Lower leg skin (tissue), 3 donors: ENCODE data around the gene LDAF1.

ENCODE experiments used
- POLR2A ChIP-seq, 2 donors: fragments of 450-650 bp; IDR thresholded peaks; one replicate each; pipeline ENCODE4 v1.6.1; 2016 to 2017; ENCODE audit warnings: antibody characterized with exemption in 2 of 2, mild to moderate bottlenecking in 1 of 2, moderate library complexity in 1 of 2
- TF ChIP-seq, protein P1 (sequence below), 3 donors: fragments of 450-650 bp; IDR thresholded peaks; one replicate each; pipeline ENCODE4 v1.5.1; 2016; ENCODE audit warnings: antibody characterized with exemption in 3 of 3, mild to moderate bottlenecking in 3 of 3, moderate library complexity in 2 of 3

- TF ChIP-seq, protein P1, sequence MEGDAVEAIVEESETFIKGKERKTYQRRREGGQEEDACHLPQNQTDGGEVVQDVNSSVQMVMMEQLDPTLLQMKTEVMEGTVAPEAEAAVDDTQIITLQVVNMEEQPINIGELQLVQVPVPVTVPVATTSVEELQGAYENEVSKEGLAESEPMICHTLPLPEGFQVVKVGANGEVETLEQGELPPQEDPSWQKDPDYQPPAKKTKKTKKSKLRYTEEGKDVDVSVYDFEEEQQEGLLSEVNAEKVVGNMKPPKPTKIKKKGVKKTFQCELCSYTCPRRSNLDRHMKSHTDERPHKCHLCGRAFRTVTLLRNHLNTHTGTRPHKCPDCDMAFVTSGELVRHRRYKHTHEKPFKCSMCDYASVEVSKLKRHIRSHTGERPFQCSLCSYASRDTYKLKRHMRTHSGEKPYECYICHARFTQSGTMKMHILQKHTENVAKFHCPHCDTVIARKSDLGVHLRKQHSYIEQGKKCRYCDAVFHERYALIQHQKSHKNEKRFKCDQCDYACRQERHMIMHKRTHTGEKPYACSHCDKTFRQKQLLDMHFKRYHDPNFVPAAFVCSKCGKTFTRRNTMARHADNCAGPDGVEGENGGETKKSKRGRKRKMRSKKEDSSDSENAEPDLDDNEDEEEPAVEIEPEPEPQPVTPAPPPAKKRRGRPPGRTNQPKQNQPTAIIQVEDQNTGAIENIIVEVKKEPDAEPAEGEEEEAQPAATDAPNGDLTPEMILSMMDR (IDR thresholded peaks at IDR 0.05), result no peak
- TF ChIP-seq POLR2A (IDR thresholded peaks at IDR 0.05), result no peak
Observed at GRCh38 chr16:21145738-21146137, 12.7 kb upstream of the LDAF1 start.
